Endothelial cell of umbilical vein (primary cell): ENCODE measurements around the gene ARHGEF25. TPM values are rescaled to one million over a fixed set of nuclear protein-coding genes. Genes with fewer than 3 reads are reported as not detected.

Experiments
- BruUV-seq: library from RNA; stranded (reverse); fragments of 400-500 nt; replicated peaks from 2 replicates; lab custom pipeline; 2021; lab: Mats Ljungman, UMichigan
- CTCF ChIA-PET: fragments of 300-600, 350-600 bp; sonication (Branson Sonifier 250); formaldehyde crosslinking; loops from one replicate; lab custom pipeline; 2021; ENCODE audit warnings: antibody characterized with exemption, inconsistent platforms; lab: Charles Lee
- POLR2A ChIA-PET: fragments of 300-600, 350-600 bp; sonication (Branson Sonifier 250); formaldehyde crosslinking; loops from one replicate; lab custom pipeline; 2021; ENCODE audit warnings: antibody characterized with exemption, inconsistent platforms; lab: Charles Lee
- DNase-seq: peaks from one replicate; pipeline ENCODE4 v3.0.0-alpha.2; 2011; ENCODE audit warnings: low read depth, low spot score
- FAIRE-seq: peaks from 2 replicates; lab custom pipeline; 2011; peaks lifted over from hg19 to GRCh38; lab: Jason Lieb, UNC
- H2AFZ ChIP-seq: 2 replicates; pipeline ENCODE4 v1.6.0; 2012; ENCODE audit warnings: low read depth, low read length, control low read depth, inconsistent platforms
- H3K27ac ChIP-seq: 2 replicates; pipeline ENCODE4 v1.5.1; 2011; ENCODE audit warnings: low read depth, mild to moderate bottlenecking, control low read depth, low read length, moderate library complexity; ENCODE audit not compliant: insufficient read depth
- H3K27me3 ChIP-seq, 2 experiments: 2 replicates each; pipeline versions ENCODE4 v1.6.0 to v1.6.1; 2011; ENCODE audit warnings: low read length in 2 of 2, mixed read lengths in 1 of 2; ENCODE audit not compliant: control insufficient read depth in 2 of 2, insufficient read depth in 2 of 2
- H3K36me3 ChIP-seq, 2 experiments: 2 replicates in 1 of 2; 3 replicates in 1 of 2; pipeline ENCODE4 v1.5.1; 2011; ENCODE audit warnings: low read length in 2 of 2, mild to moderate bottlenecking in 1 of 2, moderate library complexity in 1 of 2; ENCODE audit not compliant: control insufficient read depth in 2 of 2, insufficient read depth in 2 of 2; ENCODE audit errors: extremely low read depth in 1 of 2
- H3K4me1 ChIP-seq: 3 replicates; pipeline ENCODE4 v1.5.1; 2011; ENCODE audit warnings: mild to moderate bottlenecking, low read length; ENCODE audit not compliant: control insufficient read depth, insufficient read depth; ENCODE audit errors: extremely low read depth
- H3K4me2 ChIP-seq: 2 replicates; pipeline ENCODE4 v1.6.1; 2011; ENCODE audit warnings: low read length, control low read depth, mixed read lengths; ENCODE audit not compliant: insufficient read depth
- H3K4me3 ChIP-seq, 3 experiments: fragments of 200-600 bp in 1 of 3; sonication (generic), shearing (Covaris generic) in 1 of 3; replicated peaks in 1 of 3; 2 replicates each; pipeline ENCODE4 v1.5.1; 2011 to 2016; ENCODE audit warnings: control low read depth in 3 of 3, low read length in 3 of 3, mild to moderate bottlenecking in 2 of 3, inconsistent platforms in 1 of 3, low read depth in 1 of 3, moderate library complexity in 1 of 3; ENCODE audit not compliant: insufficient read depth in 1 of 3
- H3K79me2 ChIP-seq: 2 replicates; pipeline ENCODE4 v1.6.0; 2012; ENCODE audit warnings: low read length, inconsistent platforms; ENCODE audit not compliant: control insufficient read depth, insufficient read depth
- H3K9ac ChIP-seq: replicated peaks from 2 replicates; pipeline ENCODE3; 2011; ENCODE audit warnings: low read length, control low read depth; ENCODE audit not compliant: insufficient read depth; ENCODE audit errors: extremely low read depth
- H3K9me1 ChIP-seq: replicated peaks from 3 replicates; pipeline ENCODE4 v1.6.0; 2011; ENCODE audit warnings: mild to moderate bottlenecking, low read length; ENCODE audit not compliant: control insufficient read depth, insufficient read depth; ENCODE audit errors: extremely low read depth
- H3K9me3 ChIP-seq: replicated peaks from 2 replicates; pipeline ENCODE4 v1.5.1; 2012; ENCODE audit warnings: low read length, inconsistent platforms; ENCODE audit not compliant: control insufficient read depth, insufficient read depth
- H4K20me1 ChIP-seq: replicated peaks from 2 replicates; pipeline ENCODE3; 2011; ENCODE audit warnings: mild to moderate bottlenecking, low read length; ENCODE audit not compliant: control insufficient read depth, insufficient read depth; ENCODE audit errors: extremely low read depth
- CTCF ChIP-seq, 2 donors: IDR thresholded peaks; 1 replicate in 1 of 2; 2 replicates in 1 of 2; pipeline ENCODE4 v1.5.1; 2011; ENCODE audit warnings: low read length in 2 of 2, mild to moderate bottlenecking in 2 of 2, moderate library complexity in 2 of 2, control low read depth in 1 of 2, inconsistent platforms in 1 of 2, low read depth in 1 of 2; ENCODE audit not compliant: insufficient read depth in 1 of 2; ENCODE audit errors: extremely low read depth in 1 of 2
- EZH2 ChIP-seq: IDR thresholded peaks from 2 replicates; pipeline ENCODE4 v1.6.1; 2012; ENCODE audit warnings: borderline replicate concordance, low read depth, mild to moderate bottlenecking, moderate library complexity, low read length, inconsistent platforms; ENCODE audit not compliant: severe bottlenecking
- FOS ChIP-seq: IDR thresholded peaks from 2 replicates; pipeline ENCODE4 v1.6.1; 2011; ENCODE audit warnings: mild to moderate bottlenecking, low read length, moderate library complexity, borderline replicate concordance; ENCODE audit not compliant: insufficient read depth
- GATA2 ChIP-seq: IDR thresholded peaks from 2 replicates; pipeline ENCODE4 v1.7.0; 2011; ENCODE audit warnings: low read depth, mild to moderate bottlenecking, moderate library complexity, mixed read lengths, low read length; ENCODE audit not compliant: insufficient read length, insufficient read depth
- JUN ChIP-seq: IDR thresholded peaks from 2 replicates; pipeline ENCODE4 v1.6.1; 2011; ENCODE audit warnings: borderline replicate concordance, low read depth; ENCODE audit not compliant: insufficient read length, insufficient read depth
- MYC ChIP-seq: IDR thresholded peaks from one replicate; pipeline ENCODE4 v1.6.1; 2011; ENCODE audit warnings: mild to moderate bottlenecking, low read depth, low read length
- POLR2A ChIP-seq: IDR thresholded peaks from 2 replicates; pipeline ENCODE4 v1.6.1; 2012; ENCODE audit warnings: low read depth, mild to moderate bottlenecking, control low read depth, low read length
- POLR2AphosphoS5 ChIP-seq: IDR thresholded peaks from 2 replicates; pipeline ENCODE4 v1.6.1; 2012; ENCODE audit warnings: low read depth, mild to moderate bottlenecking, control low read depth, low read length, moderate library complexity; ENCODE audit not compliant: insufficient read depth
- dilution Hi-C: fragments of 300-500 bp; cut with MboI; formaldehyde crosslinking; loops from one replicate; pipeline ENCODE4 v1.15.0; 2019; ENCODE audit warnings: low sequenced_read_pairs; ENCODE audit not compliant: extremely low pct_ligation_motif_present
- intact Hi-C: fragments of 100-400 bp; cut with micrococcal nuclease; formaldehyde crosslinking; loops from one replicate; pipeline ENCODE4 v1.10.0; 2022
- polyA plus RNA-seq, 4 experiments: library from polyadenylated mRNA; depleted of rRNA in 3 of 4; stranded (reverse) in 3 of 4; unstranded in 1 of 4; fragments of >200 nt; gene quantifications; 2 replicates each; pipeline versions ENCODE4 v1.2.1 to v1.2.3, GENCODE V29; 2011 to 2012; ENCODE audit warnings: missing spikeins in 1 of 4
- total RNA-seq: library from RNA; stranded (reverse); gene quantifications from 2 replicates; pipeline ENCODE4 v1.2.3, GENCODE V29; 2021
- TF ChIP-seq, protein P1 (sequence below): IDR thresholded peaks from 2 replicates; pipeline ENCODE4 v1.6.1; 2011; ENCODE audit not compliant: insufficient read depth, insufficient read length

The ARHGEF25 gene
- total and polyA plus RNA-seq, 2 donors (not counting 3 experiments of a cell fraction or from before 2014, with no cell fraction given) = 4.7 to 7.4 TPM

DNA sequence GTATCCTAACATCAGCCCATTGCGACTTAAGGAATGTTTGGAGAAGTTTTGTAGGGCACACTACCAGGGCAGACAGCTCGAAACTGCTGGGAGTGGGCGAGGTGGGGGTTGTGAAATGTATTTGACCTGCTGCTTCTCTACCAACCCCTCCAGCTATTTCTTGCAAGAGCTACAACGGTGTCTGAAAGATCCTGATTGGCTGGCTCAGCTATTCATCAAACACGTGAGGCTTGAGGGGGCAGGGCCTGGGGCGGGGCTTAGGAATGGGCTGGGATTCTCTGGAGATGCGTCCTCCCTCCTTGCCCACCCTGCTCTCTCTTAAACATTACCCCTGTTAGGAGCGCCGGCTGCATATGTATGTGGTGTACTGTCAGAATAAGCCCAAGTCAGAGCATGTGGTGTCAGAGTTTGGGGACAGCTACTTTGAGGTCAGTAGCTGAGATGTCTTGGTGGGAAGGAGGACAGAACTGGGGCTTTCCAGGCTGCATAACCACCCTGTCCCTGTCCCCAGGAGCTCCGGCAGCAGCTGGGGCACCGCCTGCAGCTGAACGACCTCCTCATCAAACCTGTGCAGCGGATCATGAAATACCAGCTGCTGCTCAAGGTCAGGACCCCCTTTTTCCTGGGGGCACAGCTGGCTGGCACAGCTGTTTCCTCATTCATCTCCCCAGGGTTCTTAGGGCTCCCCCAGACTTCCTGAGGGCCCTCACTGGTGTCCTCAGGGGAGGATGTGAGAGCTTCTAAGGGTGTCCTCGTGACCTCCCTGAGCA, 3.1 kb downstream of the ARHGEF25 start:
- no peak overlapping the region for H2AFZ ChIP-seq
- no peaks in the 10 kb centered on the region for H3K9me1 ChIP-seq
- dilution Hi-C loops = no loop called here
- DNase-seq = no peak
- TF ChIP-seq MYC (no peak), EZH2 (no peak), GATA2 (no peak), POLR2AphosphoS5 (no peak), POLR2A (no peak), CTCF (IDR thresholded peaks at IDR 0.05; ENCODE audit: extremely low read depth in 1 of 2, insufficient read depth in 1 of 2, low read depth in 1 of 2, low read length in 2 of 2) (no peak), JUN (no peak), FOS (no peak)
- TF ChIP-seq, protein P1, sequence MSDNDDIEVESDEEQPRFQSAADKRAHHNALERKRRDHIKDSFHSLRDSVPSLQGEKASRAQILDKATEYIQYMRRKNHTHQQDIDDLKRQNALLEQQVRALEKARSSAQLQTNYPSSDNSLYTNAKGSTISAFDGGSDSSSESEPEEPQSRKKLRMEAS = no peak
- no peak overlapping the region for H3K4me3 ChIP-seq
- no peaks in the 10 kb centered on the region for H3K36me3 ChIP-seq
- POLR2A ChIA-PET = no interaction called here
- intact Hi-C loops = no loop called here
- H4K20me1 ChIP-seq = no peaks in the 10 kb centered on the region
- H3K4me1 ChIP-seq = peaks cover 3% of the 10 kb centered on the region
- H3K4me2 ChIP-seq = no peak overlapping the region
- no peaks in the 10 kb centered on the region for H3K9me3 ChIP-seq
- H3K79me2 ChIP-seq = no peaks in the 10 kb centered on the region
- no peak overlapping the region for H3K27ac ChIP-seq
- H3K9ac ChIP-seq = no peak overlapping the region
- FAIRE-seq = peak; percentile 15
- no TSS peak for BruUV-seq
- peaks cover 12 to 24% of the 10 kb centered on the region in 2 experiments for H3K27me3 ChIP-seq
- CTCF ChIA-PET = interaction anchor here (1.4 to 5.7 kb wide), 3 partner anchors 16 to 30 kb away, joined by 3 to 54 read pairs (median 8); partner anchors contain the start of gene B4GALNT1
